HL-60/S4 treated with retinoic acid at 250 ng/mL for 4 days and 3 days (cell line): ENCODE results near the gene CDH4.

Experiments
- in situ Hi-C: fragments of 300-500 bp; cut with MboI; formaldehyde crosslinking; loops from 2 replicates; pipeline ENCODE4 v1.7.0; 2022; ENCODE audit warnings: low sequenced_read_pairs

Gene CDH4

GRCh38 chr20:61767761-61768494, 515.9 kb downstream of the CDH4 start:
- in situ Hi-C loops: no loop called here

GRCh38 chr20:61768571-61769285, 516.7 kb downstream of the CDH4 start:
- in situ Hi-C loops: no loop called here

- in situ Hi-C loops: no loop called here
These were observed 517.3 kb downstream of the CDH4 start for GRCh38 chr20:61769286-61769832.

- in situ Hi-C loops: no loop called here
These were observed 518.1 kb downstream of the CDH4 start for GRCh38 chr20:61770113-61770585.

- in situ Hi-C loops: no loop called here
These were observed 519.8 kb downstream of the CDH4 start for GRCh38 chr20:61771805-61772350.

- in situ Hi-C loops: no loop called here
These were observed 521.0 kb downstream of the CDH4 start for GRCh38 chr20:61772828-61773631.

GRCh38 chr20:61773926-61774587, 522.0 kb downstream of the CDH4 start:
- in situ Hi-C loops: no loop called here

GRCh38 chr20:61775423-61775822, 523.4 kb downstream of the CDH4 start:
- in situ Hi-C loops: no loop called here

GRCh38 chr20:61776491-61777075, 524.5 kb downstream of the CDH4 start:
- in situ Hi-C loops: no loop called here

GRCh38 chr20:61777773-61778494, 525.9 kb downstream of the CDH4 start:
- in situ Hi-C loops: no loop called here

- in situ Hi-C loops: no loop called here
These were observed 526.4 kb downstream of the CDH4 start for GRCh38 chr20:61778495-61778863.

- in situ Hi-C loops: no loop called here
These were observed 527.3 kb downstream of the CDH4 start for GRCh38 chr20:61779176-61779965.

- in situ Hi-C loops: no loop called here
These were observed 528.0 kb downstream of the CDH4 start for GRCh38 chr20:61780066-61780465.

GRCh38 chr20:61784801-61785566, 532.9 kb downstream of the CDH4 start:
- in situ Hi-C loops: no loop called here

- in situ Hi-C loops: no loop called here
These were observed 533.4 kb downstream of the CDH4 start for GRCh38 chr20:61785567-61785816.

GRCh38 chr20:61786230-61786629, 534.2 kb downstream of the CDH4 start:
- in situ Hi-C loops: no loop called here

- in situ Hi-C loops: no loop called here
These were observed 536.3 kb downstream of the CDH4 start for GRCh38 chr20:61788343-61788742.

- in situ Hi-C loops: no loop called here
These were observed 537.3 kb downstream of the CDH4 start for GRCh38 chr20:61789329-61789728.
